Mesothelial cell of epicardium (in vitro differentiated cells): Measurements from ENCODE around the gene DRICH1. TPM values are rescaled to one million over a fixed set of nuclear protein-coding genes. Genes with fewer than 3 reads are reported as not detected.
"Not testable (repeated sequence)": the region's sequence is repeated elsewhere in the genome, so short reads cannot be mapped to it uniquely, and the experiment has no call there.

ENCODE experiments used
- DNase-seq, 2 experiments: peaks; one replicate each; pipeline ENCODE4 v3.0.0; 2021; ENCODE audit warnings: low spot score in 2 of 2; ENCODE audit not compliant: unreplicated experiment in 2 of 2
- H3K27ac Mint-ChIP-seq: 2 replicates; pipeline ENCODE4 v1.8.0; 2021; ENCODE audit warnings: mixed read lengths
- H3K27me3 Mint-ChIP-seq: 2 replicates; pipeline ENCODE4 v1.8.0; 2021; ENCODE audit warnings: low read depth, mixed read lengths
- H3K36me3 Mint-ChIP-seq: 2 replicates; pipeline ENCODE4 v1.8.0; 2021; ENCODE audit warnings: mixed read lengths
- H3K4me1 Mint-ChIP-seq: 2 replicates; pipeline ENCODE4 v1.8.0; 2021; ENCODE audit warnings: mixed read lengths
- H3K4me3 Mint-ChIP-seq: 2 replicates; pipeline ENCODE4 v1.8.0; 2021; ENCODE audit warnings: mild to moderate bottlenecking, moderate library complexity, mixed read lengths
- H3K9me3 Mint-ChIP-seq: 2 replicates; pipeline ENCODE4 v1.8.0; 2021; ENCODE audit warnings: mixed read lengths
- total RNA-seq: library from RNA; stranded (reverse); gene quantifications from 3 replicates; pipeline ENCODE4 v1.2.1, GENCODE V29; 2021
- TF ChIP-seq, protein P1 (sequence below): fragments of 200-600 bp; sonication (generic); IDR thresholded peaks from one replicate; pipeline ENCODE4 v1.5.0; 2021; ENCODE audit warnings: antibody characterized with exemption; ENCODE audit not compliant: unreplicated experiment

DRICH1 gene, protein sequence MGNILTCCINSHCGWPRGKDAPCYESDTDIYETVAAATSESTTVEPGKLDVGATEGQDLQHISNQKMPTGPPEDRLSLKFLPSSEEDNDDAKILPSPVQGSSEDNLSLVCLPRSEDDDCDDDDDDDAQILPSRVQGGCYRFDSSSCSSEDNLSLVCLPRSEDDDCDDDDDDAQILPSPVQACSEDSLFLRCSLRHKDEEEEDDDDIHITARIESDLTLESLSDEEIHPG
- total RNA-seq: 0.31 to 0.68 TPM (median 0.65 TPM) in 3 replicates

DNA sequence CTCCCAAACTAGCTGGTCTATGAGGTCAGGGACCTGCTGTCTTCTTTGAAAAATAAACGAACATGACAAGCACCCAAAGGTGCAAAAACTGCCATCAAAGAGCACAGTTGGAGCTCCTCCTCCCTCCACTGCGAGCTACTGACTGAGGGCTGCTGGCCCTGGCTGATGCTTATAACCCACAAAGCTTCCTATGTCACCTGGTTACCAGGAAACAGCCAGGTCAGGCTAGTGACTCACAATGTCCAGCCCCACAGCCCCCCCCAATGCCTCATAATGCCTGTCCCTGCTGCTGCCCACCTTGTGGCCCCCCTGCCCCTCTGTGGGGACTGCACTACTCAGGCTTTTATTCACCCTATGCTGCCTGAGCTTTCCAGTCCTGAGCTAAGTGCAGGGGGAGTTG is at the start of gene DRICH1:
DRICH1 (minus strand) TSS at position 144 of the 400 bp plus-strand sequence. CDS start 298 bp downstream, outside the sequence.
- Mint-ChIP-seq H3K9me3 (no peaks in the 10 kb centered on the region), H3K4me3 (no peak within 1 kb of the TSS), H3K4me1 (no peaks in the 10 kb centered on the region), H3K36me3 (peaks cover 5% of the 10 kb centered on the region), H3K27me3 (peaks cover 2% of the 10 kb centered on the region), H3K27ac (no peak within 1 kb of the TSS)
- DNase-seq: no peak
- TF ChIP-seq, protein P1, sequence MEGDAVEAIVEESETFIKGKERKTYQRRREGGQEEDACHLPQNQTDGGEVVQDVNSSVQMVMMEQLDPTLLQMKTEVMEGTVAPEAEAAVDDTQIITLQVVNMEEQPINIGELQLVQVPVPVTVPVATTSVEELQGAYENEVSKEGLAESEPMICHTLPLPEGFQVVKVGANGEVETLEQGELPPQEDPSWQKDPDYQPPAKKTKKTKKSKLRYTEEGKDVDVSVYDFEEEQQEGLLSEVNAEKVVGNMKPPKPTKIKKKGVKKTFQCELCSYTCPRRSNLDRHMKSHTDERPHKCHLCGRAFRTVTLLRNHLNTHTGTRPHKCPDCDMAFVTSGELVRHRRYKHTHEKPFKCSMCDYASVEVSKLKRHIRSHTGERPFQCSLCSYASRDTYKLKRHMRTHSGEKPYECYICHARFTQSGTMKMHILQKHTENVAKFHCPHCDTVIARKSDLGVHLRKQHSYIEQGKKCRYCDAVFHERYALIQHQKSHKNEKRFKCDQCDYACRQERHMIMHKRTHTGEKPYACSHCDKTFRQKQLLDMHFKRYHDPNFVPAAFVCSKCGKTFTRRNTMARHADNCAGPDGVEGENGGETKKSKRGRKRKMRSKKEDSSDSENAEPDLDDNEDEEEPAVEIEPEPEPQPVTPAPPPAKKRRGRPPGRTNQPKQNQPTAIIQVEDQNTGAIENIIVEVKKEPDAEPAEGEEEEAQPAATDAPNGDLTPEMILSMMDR: no peak

DNA sequence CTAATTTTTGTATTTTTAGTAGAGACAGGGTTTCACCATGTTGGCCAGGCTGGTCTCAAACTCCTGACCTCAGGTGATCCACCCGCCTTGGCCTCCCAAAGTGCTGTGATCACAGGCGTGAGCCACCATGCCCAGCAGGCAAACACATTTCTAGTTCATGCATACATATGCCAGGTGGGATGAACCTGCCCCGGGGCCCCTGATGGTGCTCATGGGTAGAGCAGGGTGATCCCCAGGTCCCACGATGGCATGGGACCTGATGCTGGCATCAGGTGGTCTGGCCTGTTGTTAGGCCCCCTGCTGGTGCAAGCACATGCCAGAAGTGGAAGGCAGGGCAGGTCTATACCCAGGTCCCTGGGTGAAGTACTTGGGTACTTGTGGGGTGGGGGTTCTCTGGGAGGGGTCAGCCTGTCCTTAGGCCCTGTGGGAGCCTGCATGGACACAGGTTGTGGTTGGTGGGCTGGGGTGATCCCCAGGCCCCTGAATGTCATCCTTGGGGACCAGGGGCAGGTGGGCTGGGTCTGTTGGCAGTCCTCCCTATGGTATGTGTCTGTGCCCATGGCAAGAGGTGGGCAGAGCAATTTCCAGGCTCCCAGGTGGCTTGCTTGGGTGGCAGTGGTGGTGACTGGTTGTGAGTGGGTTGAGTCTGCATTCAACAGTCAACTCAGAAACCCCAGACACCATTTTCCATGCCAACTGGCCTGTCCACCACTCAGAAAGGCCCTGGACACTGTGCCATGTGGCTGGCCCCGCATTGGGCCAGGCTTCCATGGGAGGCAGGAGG is 49.1 kb upstream of the DRICH1 start:
- no peak for DNase-seq
- H3K27me3 Mint-ChIP-seq: no peaks in the 10 kb centered on the region
- peaks cover 7% of the 10 kb centered on the region for H3K36me3 Mint-ChIP-seq
- H3K4me1 Mint-ChIP-seq: peaks cover 4% of the 10 kb centered on the region
- TF ChIP-seq, protein P1: peak; percentile 16
- H3K9me3 Mint-ChIP-seq: no peaks in the 10 kb centered on the region
- H3K27ac Mint-ChIP-seq: no peak overlapping the region
- H3K4me3 Mint-ChIP-seq: no peak overlapping the region

DNA sequence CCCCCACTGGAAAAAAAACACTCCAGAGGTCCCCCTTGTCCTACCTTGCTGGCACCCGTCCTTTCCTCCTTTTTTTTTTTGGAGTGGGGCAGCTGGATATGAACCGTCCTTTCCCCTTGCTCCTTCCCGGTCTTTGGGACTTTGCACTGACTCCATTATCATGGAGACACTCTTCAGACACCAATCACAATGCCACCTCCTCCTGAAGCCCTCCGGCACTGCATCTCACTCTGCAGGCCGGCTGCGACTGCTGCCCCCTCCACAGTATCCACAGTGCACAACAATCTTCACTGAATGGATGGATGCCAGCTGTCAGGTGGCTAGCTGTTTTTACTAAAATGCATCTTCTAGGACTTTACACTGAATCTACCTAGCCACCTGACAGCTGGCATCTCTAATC is 46.0 kb upstream of the DRICH1 start:
- H3K4me1 Mint-ChIP-seq: no peaks in the 10 kb centered on the region
- no peaks in the 10 kb centered on the region for H3K9me3 Mint-ChIP-seq
- H3K27me3 Mint-ChIP-seq: no peaks in the 10 kb centered on the region
- no peak overlapping the region for H3K27ac Mint-ChIP-seq
- TF ChIP-seq, protein P1: no peak
- no peak for DNase-seq
- H3K4me3 Mint-ChIP-seq: no peak overlapping the region
- peaks cover 8% of the 10 kb centered on the region for H3K36me3 Mint-ChIP-seq

DNA sequence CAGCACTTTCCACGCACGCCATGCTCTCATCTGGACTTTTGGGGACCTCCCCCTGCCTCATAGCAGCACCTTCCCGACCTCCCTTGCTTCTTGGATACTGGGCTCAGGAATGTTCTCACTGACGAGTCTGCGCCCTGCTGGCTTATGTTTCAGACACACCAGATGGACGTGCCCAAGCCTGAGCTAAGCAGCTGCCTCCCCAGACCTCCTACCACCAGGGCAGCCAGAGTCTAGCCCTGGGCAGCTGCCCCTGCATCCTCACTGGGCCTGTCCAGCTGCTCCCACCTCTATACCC is 45.5 kb upstream of the DRICH1 start:
- H3K9me3 Mint-ChIP-seq: no peaks in the 10 kb centered on the region
- H3K4me3 Mint-ChIP-seq: no peak overlapping the region
- H3K27me3 Mint-ChIP-seq: no peaks in the 10 kb centered on the region
- H3K4me1 Mint-ChIP-seq: no peaks in the 10 kb centered on the region
- no peak overlapping the region for H3K27ac Mint-ChIP-seq
- TF ChIP-seq, protein P1: no peak
- H3K36me3 Mint-ChIP-seq: peaks cover 4% of the 10 kb centered on the region
- no peak for DNase-seq

DNA sequence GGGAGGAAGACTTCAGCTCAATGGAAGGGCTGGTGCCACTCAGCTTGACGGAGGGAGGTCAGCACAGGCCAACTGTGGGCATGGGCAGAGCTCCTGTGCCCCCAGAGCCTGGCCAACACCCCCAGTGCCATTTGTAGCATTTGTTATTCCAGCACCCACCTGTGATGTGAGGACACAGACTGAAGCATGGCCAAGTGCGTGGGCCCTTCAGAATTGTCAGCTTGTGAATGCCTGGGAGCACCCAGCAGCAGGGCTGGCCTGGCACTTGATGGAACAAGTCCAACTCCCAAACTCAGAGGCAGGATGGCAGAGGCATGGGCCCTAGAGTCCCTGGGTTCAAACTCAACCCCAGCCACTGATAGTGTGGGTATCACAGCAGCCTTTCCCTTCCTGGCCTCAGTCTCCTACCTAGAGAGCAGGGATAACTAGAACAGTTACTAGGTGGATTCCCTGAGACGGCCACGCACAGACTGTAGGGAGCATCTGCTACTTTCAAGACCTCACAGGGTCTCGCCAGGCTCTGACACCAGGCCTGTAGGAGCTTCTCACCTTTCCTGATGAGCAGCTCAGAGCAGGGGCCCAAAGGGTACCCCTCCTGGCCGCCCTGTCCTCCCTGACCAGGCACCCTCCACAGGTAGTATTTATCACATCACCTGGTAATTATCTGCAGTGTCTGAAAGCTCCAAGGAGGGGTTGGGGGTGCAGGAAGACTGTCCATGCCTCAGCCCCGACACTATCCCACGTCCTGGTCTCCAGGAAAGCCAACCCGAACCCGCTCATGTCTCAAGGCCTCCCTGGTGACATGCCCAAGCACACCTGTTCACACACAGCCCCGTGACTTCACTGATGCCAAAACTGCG is 45.0 kb upstream of the DRICH1 start:
- not testable (repeated sequence) for H3K9me3 Mint-ChIP-seq, H3K27me3 Mint-ChIP-seq, H3K36me3 Mint-ChIP-seq, H3K27ac Mint-ChIP-seq, DNase-seq, H3K4me1 Mint-ChIP-seq, H3K4me3 Mint-ChIP-seq
